Caco-2 (cell line): Measurements from ENCODE around the gene GATA3. TPM values are rescaled to one million over a fixed set of nuclear protein-coding genes. Genes with fewer than 3 reads are reported as not detected.

Source experiments
- BruUV-seq: library from RNA; stranded (reverse); fragments of 400-500 nt; replicated peaks from 2 replicates; lab custom pipeline; 2021; lab: Mats Ljungman, UMichigan
- CTCF ChIA-PET: fragments of 300-600 bp; sonication (Branson Sonifier 250); formaldehyde crosslinking; loops from one replicate; lab custom pipeline; 2022; ENCODE audit warnings: antibody characterized with exemption; lab: Charles Lee
- POLR2A ChIA-PET: fragments of 300-600 bp; sonication (Branson Sonifier 250); formaldehyde crosslinking; loops from one replicate; lab custom pipeline; 2022; ENCODE audit warnings: antibody characterized with exemption; lab: Charles Lee
- DNase-seq, 2 experiments: peaks; one replicate each; pipeline versions ENCODE4 v3.0.0 to v3.0.0-alpha.2; 2020 to 2022
- H3K27me3 ChIP-seq: replicated peaks from 2 replicates; pipeline ENCODE4 v1.6.0; 2011; ENCODE audit warnings: low read length; ENCODE audit not compliant: control insufficient read depth, insufficient read depth
- H3K36me3 ChIP-seq: 2 replicates; pipeline ENCODE4 v1.5.1; 2011; ENCODE audit warnings: low read length; ENCODE audit not compliant: control insufficient read depth, insufficient read depth
- H3K4me1 ChIP-seq: fragments of 250-450 bp; sonication (Bioruptor Pico); 2 replicates; pipeline ENCODE4 v1.5.1; 2020; ENCODE audit warnings: mild to moderate bottlenecking
- H3K4me3 ChIP-seq: 2 replicates; pipeline ENCODE4 v1.5.1; 2011; ENCODE audit warnings: low read depth, mild to moderate bottlenecking, control low read depth, low read length
- H3K9me3 ChIP-seq: fragments of 250-450 bp; sonication (Bioruptor Pico); 2 replicates; pipeline ENCODE4 v1.5.1; 2020; ENCODE audit warnings: mild to moderate bottlenecking, moderate library complexity
- H3K27ac Mint-ChIP-seq: one replicate; pipeline ENCODE4 v1.8.0; 2022; ENCODE audit warnings: mixed read lengths; ENCODE audit not compliant: unreplicated experiment
- H3K27me3 Mint-ChIP-seq: one replicate; pipeline ENCODE4 v1.8.0; 2022; ENCODE audit warnings: mixed read lengths; ENCODE audit not compliant: insufficient read depth, unreplicated experiment
- H3K36me3 Mint-ChIP-seq: one replicate; pipeline ENCODE4 v1.8.0; 2022; ENCODE audit warnings: mild to moderate bottlenecking, mixed read lengths; ENCODE audit not compliant: insufficient read depth, unreplicated experiment
- H3K4me1 Mint-ChIP-seq: one replicate; pipeline ENCODE4 v1.8.0; 2022; ENCODE audit warnings: low read depth, mixed read lengths; ENCODE audit not compliant: unreplicated experiment
- H3K4me3 Mint-ChIP-seq: one replicate; pipeline ENCODE4 v1.8.0; 2022; ENCODE audit warnings: mild to moderate bottlenecking, moderate library complexity, mixed read lengths; ENCODE audit not compliant: unreplicated experiment
- H3K9me3 Mint-ChIP-seq: one replicate; pipeline ENCODE4 v1.8.0; 2022; ENCODE audit warnings: mixed read lengths; ENCODE audit not compliant: unreplicated experiment
- CTCF ChIP-seq, 2 experiments: fragments of 200-600 bp in 1 of 2; IDR thresholded peaks; 1 replicate in 1 of 2; 2 replicates in 1 of 2; pipeline versions ENCODE4 v1.5.1 to v1.8.0; 2011 to 2022; ENCODE audit warnings: antibody characterized with exemption in 1 of 2, control low read depth in 1 of 2, inconsistent platforms in 1 of 2, low read depth in 1 of 2, low read length in 1 of 2, mild to moderate bottlenecking in 1 of 2, moderate library complexity in 1 of 2; ENCODE audit not compliant: insufficient read depth in 1 of 2, severe bottlenecking in 1 of 2, unreplicated experiment in 1 of 2
- intact Hi-C: fragments of 100-400 bp; cut with micrococcal nuclease; formaldehyde crosslinking; loops from one replicate; pipeline ENCODE4 v1.10.0; 2022; ENCODE audit not compliant: unreplicated experiment
- total RNA-seq: library from RNA; stranded (reverse); gene quantifications from 2 replicates; pipeline ENCODE4 v1.2.3, GENCODE V29; 2022

The GATA3 gene
- total RNA-seq, 1 experiment from 2014 or later: 27.7 TPM

- no peak for TF ChIP-seq CTCF (IDR thresholded peaks at IDR 0.05; ENCODE audit: insufficient read depth in 1 of 2, low read depth in 1 of 2, low read length in 1 of 2, severe bottlenecking in 1 of 2, unreplicated experiment in 1 of 2)
- Mint-ChIP-seq H3K36me3 (no peaks in the 10 kb centered on the region), H3K4me1 (peaks cover 15% of the 10 kb centered on the region), H3K9me3 (no peaks in the 10 kb centered on the region), H3K27ac (no peak overlapping the region), H3K4me3 (no peak overlapping the region), H3K27me3 (no peaks in the 10 kb centered on the region)
- Histone ChIP-seq H3K36me3 (no peaks in the 10 kb centered on the region), H3K9me3 (no peaks in the 10 kb centered on the region), H3K27me3 (no peaks in the 10 kb centered on the region), H3K4me3 (no peak overlapping the region), H3K4me1 (peaks cover 47% of the 10 kb centered on the region)
- DNase-seq: no peak
- no TSS peak for BruUV-seq
- ChIA-PET CTCF (no interaction called here), POLR2A (no interaction called here)
- intact Hi-C loops: no loop called here
Observed at GRCh38 chr10:8112942-8113442, 58.5 kb downstream of the GATA3 start.

DNA sequence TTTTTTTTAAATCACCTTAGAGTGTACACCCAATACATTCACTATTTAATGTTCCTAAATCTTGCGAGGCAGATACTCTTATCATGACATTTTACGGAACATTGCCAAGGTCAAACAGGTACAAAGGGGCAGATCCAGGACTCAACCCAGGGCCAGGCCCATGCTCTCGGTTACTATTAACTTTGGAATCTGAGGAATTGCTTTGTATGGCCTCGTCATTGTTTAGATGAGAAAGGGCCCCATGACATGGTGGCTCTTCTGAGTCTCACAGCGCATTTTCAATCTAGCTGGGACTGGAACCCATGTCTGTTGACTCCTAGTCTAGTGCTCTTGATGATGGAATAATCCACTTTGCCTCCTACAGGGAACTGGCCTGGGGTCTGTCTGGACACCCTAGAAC is 59.1 kb downstream of the GATA3 start:
- Histone ChIP-seq H3K4me3 (no peak overlapping the region), H3K36me3 (no peaks in the 10 kb centered on the region), H3K27me3 (no peaks in the 10 kb centered on the region), H3K4me1 (peaks cover 47% of the 10 kb centered on the region), H3K9me3 (no peaks in the 10 kb centered on the region)
- ChIA-PET CTCF (no interaction called here), POLR2A (no interaction called here)
- no peak for DNase-seq
- Mint-ChIP-seq H3K9me3 (no peaks in the 10 kb centered on the region), H3K27me3 (no peaks in the 10 kb centered on the region), H3K4me3 (no peak overlapping the region), H3K4me1 (peaks cover 15% of the 10 kb centered on the region), H3K27ac (no peak overlapping the region), H3K36me3 (no peaks in the 10 kb centered on the region)
- no TSS peak for BruUV-seq
- intact Hi-C loops: no loop called here
- no peak for TF ChIP-seq CTCF (IDR thresholded peaks at IDR 0.05; ENCODE audit: insufficient read depth in 1 of 2, low read depth in 1 of 2, low read length in 1 of 2, severe bottlenecking in 1 of 2, unreplicated experiment in 1 of 2)

GRCh38 chr10:8114741-8115617 is 60.5 kb downstream of the GATA3 start:
- Mint-ChIP-seq H3K27ac (no peak overlapping the region), H3K9me3 (no peaks in the 10 kb centered on the region), H3K27me3 (no peaks in the 10 kb centered on the region), H3K4me3 (no peak overlapping the region), H3K36me3 (no peaks in the 10 kb centered on the region), H3K4me1 (peaks cover 8% of the 10 kb centered on the region)
- H3K4me3 ChIP-seq: no peak overlapping the region
- H3K9me3 ChIP-seq: no peaks in the 10 kb centered on the region
- H3K36me3 ChIP-seq: no peaks in the 10 kb centered on the region
- ChIA-PET POLR2A (no interaction called here), CTCF (no interaction called here)
- no peak for DNase-seq
- TF ChIP-seq CTCF (IDR thresholded peaks at IDR 0.05; ENCODE audit: insufficient read depth in 1 of 2, low read depth in 1 of 2, low read length in 1 of 2, severe bottlenecking in 1 of 2, unreplicated experiment in 1 of 2): no peak
- BruUV-seq: no TSS peak
- H3K27me3 ChIP-seq: no peaks in the 10 kb centered on the region
- intact Hi-C loops: no loop called here
- H3K4me1 ChIP-seq: peaks cover 47% of the 10 kb centered on the region
